Measurements from ENCODE around the gene PRSS50.
"Not testable (repeated sequence)": the region's sequence is repeated elsewhere in the genome, so short reads cannot be mapped to it uniquely, and the experiment has no call there.

Gene PRSS50

GRCh38 chr3:46708401-46709156, 9.1 kb downstream of the PRSS50 start:
- no peak for DNase-seq (ENCODE audit: low read depth)

GRCh38 chr3:46707601-46708011, 10.1 kb downstream of the PRSS50 start:
- no peak for DNase-seq (ENCODE audit: low read depth)

GRCh38 chr3:46706771-46707582, 10.7 kb downstream of the PRSS50 start:
- DNase-seq (ENCODE audit: low read depth), result no peak

DNA sequence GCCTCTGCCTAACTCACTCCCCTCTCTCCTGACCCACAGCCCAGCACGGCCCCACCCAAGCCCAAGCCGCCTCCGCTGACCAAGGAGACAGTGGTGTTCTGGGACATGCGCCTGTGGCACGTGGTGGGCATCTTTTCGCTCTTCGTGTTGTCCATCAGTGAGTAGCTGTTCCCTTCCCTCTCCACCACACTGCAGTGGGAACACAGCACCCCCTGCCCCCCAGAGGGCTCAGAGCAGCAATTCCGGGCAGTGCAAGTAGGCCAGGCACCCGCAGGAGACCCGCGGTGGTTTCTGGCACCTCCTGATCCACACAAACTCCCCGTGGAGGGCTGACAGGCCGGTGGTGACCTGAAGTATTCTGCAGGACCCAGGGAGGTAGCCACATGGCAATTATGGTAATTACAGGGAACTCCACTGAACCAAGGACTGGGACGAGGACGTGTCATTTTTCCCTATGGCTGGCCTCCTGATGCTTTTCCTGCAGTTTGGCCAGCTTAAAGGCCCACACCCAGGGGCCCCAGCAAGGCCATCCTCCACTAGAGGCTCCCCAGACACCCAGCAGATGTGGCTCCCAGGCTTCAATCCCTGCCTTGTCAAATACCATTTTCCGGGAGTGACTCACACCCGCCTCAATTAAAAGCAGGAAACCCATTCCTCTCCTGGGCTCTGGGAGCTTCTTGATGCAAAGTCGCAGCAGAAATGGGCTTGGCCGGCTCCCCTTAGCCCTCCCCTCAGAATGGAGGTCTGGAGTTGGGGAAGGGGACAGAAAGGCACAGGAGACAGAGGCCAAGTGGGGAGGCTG, 11.7 kb downstream of the PRSS50 start:
- no peak for DNase-seq (ENCODE audit: low read depth)

DNA sequence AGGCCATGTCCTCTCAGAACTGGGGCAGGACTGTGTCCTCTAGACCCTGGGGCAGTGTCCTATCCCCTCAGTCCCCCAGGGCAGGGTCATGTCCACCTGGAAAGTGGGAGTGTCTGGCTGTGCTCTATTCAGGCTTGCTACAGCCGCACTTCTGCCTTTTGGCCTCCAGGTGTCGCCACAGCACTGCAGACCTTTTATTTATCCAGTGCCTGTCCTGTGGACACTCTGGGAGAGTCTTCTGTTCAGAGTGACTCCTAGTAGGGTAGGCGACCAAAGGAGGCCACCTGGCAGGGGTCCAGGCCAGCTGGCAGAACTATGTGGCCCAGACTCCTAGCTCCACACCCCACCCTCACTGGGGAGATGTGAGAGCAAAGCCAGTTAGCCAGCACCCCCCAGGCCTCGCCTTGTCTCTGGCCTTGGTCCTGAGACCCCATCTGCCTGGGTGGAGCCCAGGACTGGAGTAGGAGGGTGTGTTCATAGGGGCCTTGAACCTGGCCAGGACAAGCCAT, 12.6 kb downstream of the PRSS50 start:
- no peak for DNase-seq (ENCODE audit: low read depth)

GRCh38 chr3:46704346-46704745, 13.3 kb downstream of the PRSS50 start:
- not testable (repeated sequence) for DNase-seq (ENCODE audit: low read depth)

DNA sequence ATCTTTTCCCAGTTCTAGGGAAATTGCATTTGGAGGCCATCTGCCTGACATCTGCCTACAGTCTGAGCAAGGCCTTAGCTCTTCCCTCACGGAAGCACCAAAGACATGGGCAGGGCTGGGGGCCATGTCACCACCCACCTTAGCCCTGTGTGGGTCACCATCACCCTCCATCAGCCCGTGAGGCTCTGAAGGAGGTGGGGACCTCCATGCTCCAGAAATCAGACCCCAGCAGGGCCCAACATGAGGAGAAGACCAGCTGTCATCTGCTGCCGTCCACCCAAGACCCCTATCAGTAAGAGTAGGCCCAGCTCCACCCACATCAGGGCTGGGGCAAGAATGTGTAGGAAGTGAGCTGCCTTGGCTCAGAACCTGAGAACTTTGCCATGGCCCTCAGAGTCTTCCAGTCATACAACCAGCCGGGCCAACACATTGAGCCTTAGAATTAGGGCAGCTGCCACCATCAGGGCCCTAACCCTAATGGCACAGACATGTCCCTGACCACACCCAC, 14.6 kb downstream of the PRSS50 start:
- DNase-seq (ENCODE audit: low read depth), result no peak

- DNase-seq (ENCODE audit: low read depth), result no peak
These were observed 15.2 kb downstream of the PRSS50 start for GRCh38 chr3:46702246-46703012.

DNA sequence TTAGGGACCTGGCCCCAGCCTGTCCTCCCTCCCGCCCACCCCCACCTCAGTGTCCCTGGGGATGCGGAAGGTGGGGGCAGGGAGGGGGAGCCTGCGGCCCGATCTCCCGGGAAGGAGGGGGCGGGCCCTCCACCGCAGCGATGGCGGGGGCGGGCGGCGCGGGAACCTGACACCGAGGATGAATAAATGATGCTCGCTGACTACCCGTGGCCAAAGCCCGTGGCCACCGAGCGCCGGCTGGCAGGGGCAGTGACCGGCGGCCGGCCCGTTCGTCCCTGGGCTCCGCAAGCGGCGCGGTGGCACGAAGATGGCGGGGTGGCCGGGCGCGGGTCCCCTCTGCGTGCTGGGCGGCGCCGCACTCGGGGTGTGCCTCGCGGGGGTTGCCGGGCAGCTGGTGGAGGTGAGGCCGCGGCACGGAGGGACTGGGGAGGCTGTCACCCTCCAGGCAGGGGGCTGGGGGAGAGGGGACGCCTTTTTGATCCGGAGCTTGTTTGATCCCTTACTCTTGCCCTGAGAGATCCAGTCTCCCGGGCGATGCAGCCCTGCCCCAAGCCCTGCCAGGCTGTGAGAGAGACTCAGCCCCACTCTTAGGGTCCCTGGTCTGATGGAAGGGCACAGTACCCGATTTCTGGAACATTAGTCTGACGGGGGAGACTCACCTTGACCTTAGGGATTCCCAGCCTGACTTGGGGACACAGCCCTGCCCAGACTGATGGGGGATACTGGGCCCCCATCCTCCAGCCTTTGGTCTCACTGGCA, 16.3 kb downstream of the PRSS50 start, which contains the start of gene TMIE:
Gene TMIE, plus strand, starts transcription at position 212 of the 759 bp plus-strand sequence. Its CDS starts 96 bp downstream, at position 308.
- DNase-seq (ENCODE audit: low read depth), result no peak

DNA sequence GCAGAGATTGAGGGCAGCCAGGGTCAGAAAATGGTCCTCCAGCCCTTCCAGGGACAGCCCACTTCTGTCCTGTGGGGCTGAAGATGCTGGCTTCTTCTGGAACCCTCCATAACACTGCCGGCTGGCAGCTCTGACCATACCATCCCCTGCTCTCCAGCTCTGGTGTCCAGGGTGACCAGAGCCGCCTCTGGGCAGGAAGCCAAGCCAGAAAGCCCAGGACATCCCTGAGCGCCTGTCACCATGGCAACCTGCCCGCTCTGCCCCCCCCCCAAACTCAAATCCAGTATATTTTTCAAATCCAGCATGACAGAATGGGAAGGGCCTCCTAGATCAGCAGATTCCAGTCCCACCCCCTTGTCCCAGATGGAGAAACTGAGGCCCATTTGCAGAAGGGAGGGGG, 16.9 kb downstream of the PRSS50 start:
- DNase-seq (ENCODE audit: low read depth), result no peak

DNA sequence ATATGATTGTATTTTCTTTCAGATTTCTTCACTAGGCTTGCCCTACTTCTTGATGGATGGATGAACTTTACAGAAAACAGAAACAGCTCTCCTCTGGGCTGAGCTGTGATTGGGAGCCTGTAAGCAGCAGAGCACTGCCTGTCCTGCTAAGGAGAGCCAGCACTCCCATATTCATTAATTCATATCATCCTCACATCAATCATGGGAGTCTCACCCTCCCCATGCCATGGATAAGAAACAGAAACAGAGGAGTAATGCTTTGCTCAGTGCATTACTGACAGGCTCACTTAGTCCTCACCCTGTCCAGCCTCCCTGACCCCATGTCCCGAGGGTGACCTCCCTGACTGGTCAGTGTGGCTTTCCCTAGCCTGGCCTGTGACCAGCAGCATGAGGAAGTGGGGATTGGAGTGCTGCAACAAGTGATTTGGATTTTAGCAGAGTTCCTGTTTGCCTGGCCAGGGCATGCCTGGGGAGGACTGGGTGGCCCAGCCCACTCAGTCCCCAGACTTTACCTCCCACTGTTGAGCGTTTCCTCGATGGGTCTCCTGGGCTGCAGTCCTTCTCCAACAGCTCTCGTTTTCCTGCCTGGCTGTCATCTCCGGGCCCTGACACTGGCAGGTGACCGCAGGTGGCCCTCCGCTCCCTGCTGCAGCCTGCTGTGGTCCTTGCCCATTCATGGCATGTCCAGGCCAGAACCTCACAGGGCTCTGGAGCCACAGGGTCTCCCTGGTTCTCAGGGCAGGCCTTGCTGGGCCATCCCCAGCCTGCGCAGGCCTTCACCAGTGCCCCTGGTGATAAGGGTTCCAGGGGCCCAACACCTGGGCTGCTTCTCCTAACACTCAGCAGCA, 17.8 kb downstream of the PRSS50 start:
- no peak for DNase-seq (ENCODE audit: low read depth)

- no peak for DNase-seq (ENCODE audit: low read depth)
These were observed 21.4 kb downstream of the PRSS50 start for GRCh38 chr3:46695962-46696894.

- no peak for DNase-seq (ENCODE audit: low read depth)
These were observed 22.3 kb downstream of the PRSS50 start for GRCh38 chr3:46695177-46695961.

DNA sequence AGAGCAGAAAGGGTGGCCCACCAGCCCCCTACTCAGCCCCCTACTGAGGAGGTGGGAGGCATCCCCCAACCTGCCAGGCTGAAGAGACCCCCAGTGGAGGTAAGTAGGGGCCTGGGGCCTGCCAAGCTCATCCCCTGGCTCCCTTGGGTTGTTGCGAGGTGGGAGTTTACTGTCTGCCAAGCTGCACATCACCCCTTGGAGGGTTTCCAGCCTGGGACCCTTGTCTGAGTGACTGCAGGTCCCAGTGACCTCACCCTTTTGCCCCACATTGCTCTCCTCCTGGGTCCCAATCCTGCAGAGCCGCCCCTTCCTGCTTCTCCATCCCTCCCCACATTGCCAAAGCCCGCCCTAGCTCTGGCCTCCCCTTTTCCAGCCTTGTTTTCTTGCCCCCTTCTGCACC, 23.1 kb downstream of the PRSS50 start:
- no peak for DNase-seq (ENCODE audit: low read depth)

DNA sequence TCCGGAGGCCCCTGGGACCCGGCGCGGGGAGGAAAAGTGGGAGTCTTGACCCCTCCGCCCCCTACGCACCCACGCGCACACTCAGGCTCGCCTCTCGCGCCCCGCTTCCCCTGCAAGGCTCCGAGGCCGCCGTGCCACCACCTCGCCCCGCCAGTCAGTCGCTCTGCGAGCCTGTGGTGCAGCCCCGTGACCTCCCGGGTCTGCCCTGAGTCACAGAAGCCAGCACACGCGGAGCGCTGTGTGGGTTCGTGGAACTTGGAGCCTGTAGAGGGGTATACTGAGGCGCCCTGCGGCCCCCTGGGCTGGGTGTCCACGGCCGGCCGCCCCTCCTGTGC, 23.8 kb downstream of the PRSS50 start:
- no peak for DNase-seq (ENCODE audit: low read depth)

DNA sequence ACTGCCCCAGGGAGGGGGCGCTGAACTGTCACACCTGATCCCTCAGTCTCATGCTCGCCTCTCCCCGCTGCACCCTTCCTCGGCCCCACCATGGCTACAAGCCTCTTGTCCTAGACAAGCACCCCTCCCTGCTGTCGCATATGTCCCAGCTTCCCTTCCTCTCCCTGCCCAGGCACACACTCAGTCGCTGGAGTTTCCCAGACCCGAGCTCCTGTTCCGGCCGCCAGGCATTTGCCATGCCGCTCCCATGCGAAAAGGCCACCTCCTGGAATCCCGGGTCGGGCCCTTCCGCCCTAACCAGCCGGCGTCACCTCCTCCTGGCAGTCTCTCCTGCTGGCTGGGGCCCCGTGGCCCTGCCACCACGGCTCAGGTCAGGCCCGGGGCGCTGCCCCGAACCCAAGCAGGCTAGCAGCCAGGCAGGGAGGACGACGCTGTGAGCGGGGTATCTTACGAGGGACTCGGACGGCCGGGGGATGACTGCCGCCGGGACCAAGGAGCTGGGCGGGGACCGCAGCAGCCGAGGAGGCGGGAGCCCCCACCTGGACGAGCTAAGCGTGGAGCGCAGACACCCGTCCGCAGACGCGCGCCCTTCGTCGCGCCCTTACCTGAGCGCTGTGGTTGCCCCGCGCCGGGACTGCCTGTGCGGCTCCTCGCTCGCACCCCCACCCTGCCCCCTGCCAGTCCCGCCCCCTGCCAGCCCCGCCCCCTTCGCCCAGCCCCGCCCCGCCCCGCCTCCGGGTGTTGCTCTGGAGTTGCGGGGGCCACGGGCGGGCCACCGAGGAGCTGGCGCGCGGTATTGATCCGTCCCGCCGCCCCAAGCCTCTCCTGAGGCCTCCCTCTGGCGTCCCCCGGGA, 24.4 kb downstream of the PRSS50 start, which contains the start of gene ALS2CL:
Gene ALS2CL, minus strand, starts transcription at position 642 of the 854 bp plus-strand sequence. CDS start 4,239 bp downstream, outside the sequence.
- DNase-seq (ENCODE audit: low read depth), result no peak

Data from non-pigmented ciliary epithelial cell (primary cell).